HepG2 (cell line): ENCODE measurements around the gene MYO16. TPM values are rescaled to one million over a fixed set of nuclear protein-coding genes. Genes with fewer than 3 reads are reported as not detected.

ENCODE experiments used
- ATAC-seq: fragments of 200-7000 bp; cut with Tn5 transposase; 3 replicates; pipeline ENCODE4 v1.9.1; 2020; ENCODE audit warnings: mild to moderate bottlenecking, moderate library complexity
- BruUV-seq: library from RNA; stranded (reverse); fragments of 400-500 nt; replicated peaks from 2 replicates; lab custom pipeline; 2021; lab: Mats Ljungman, UMichigan
- CTCF ChIA-PET: fragments of 300-600 bp; formaldehyde crosslinking; extraction: SDS; loops from one replicate; lab custom pipeline; 2021; ENCODE audit warnings: low total read pairs, inconsistent platforms, low intra/inter-chr PET ratio; lab: Yijun Ruan, JAX
- POLR2A ChIA-PET: fragments of 350-600 bp; sonication (Branson Sonifier 250); formaldehyde crosslinking; loops from one replicate; lab custom pipeline; 2020; ENCODE audit warnings: antibody characterized with exemption, inconsistent platforms; lab: Yijun Ruan, JAX
- DNase-seq: peaks from one replicate; pipeline ENCODE4 v3.0.0-alpha.2; 2015; ENCODE audit warnings: low spot score
- FAIRE-seq: peaks from 3 replicates; lab custom pipeline; 2011; peaks lifted over from hg19 to GRCh38; lab: Jason Lieb, UNC
- H2AFZ ChIP-seq: one replicate; pipeline ENCODE4 v1.6.1; 2011; ENCODE audit warnings: low read length, inconsistent platforms
- H3K27ac ChIP-seq: fragments of 300-600 bp; 3 replicates; pipeline ENCODE4 v1.8.0; 2011; ENCODE audit warnings: mixed run types, mild to moderate bottlenecking, mixed read lengths, low read length, inconsistent platforms; ENCODE audit not compliant: insufficient read depth; ENCODE audit errors: extremely low read length
- H3K27me3 ChIP-seq, 2 experiments: fragments of 200-600 bp in 1 of 2; 2 replicates in 1 of 2; 3 replicates in 1 of 2; pipeline versions ENCODE4 v1.6.0 to v1.8.0; 2011; ENCODE audit warnings: low read length in 2 of 2, mild to moderate bottlenecking in 2 of 2, moderate library complexity in 2 of 2, inconsistent platforms in 1 of 2; ENCODE audit not compliant: insufficient read depth in 2 of 2, control insufficient read depth in 1 of 2
- H3K36me3 ChIP-seq, 2 experiments: fragments of 200-600 bp in 1 of 2; replicated peaks in 1 of 2; 2 replicates in 1 of 2; 3 replicates in 1 of 2; pipeline versions ENCODE4 v1.5.1 to v1.8.0; 2011; ENCODE audit warnings: low read length in 2 of 2, inconsistent platforms in 1 of 2; ENCODE audit not compliant: insufficient read depth in 2 of 2, control insufficient read depth in 1 of 2
- H3K4me1 ChIP-seq: 2 replicates; pipeline ENCODE4 v1.5.1; 2012; ENCODE audit warnings: low read length, inconsistent platforms; ENCODE audit not compliant: insufficient read depth
- H3K4me2 ChIP-seq: 2 replicates; pipeline ENCODE4 v1.6.0; 2011; ENCODE audit warnings: low read depth, low read length, inconsistent platforms
- H3K4me3 ChIP-seq, 3 experiments: fragments of 200-600 bp in 1 of 3; sonication (generic), shearing (Covaris generic) in 1 of 3; replicated peaks in 1 of 3; 2 replicates each; pipeline ENCODE4 v1.5.1; 2011 to 2016; ENCODE audit warnings: low read length in 3 of 3, inconsistent platforms in 2 of 3, low read depth in 2 of 3, mild to moderate bottlenecking in 2 of 3, control low read depth in 1 of 3, mixed read lengths in 1 of 3; ENCODE audit not compliant: insufficient read depth in 1 of 3
- H3K79me2 ChIP-seq: one replicate; pipeline ENCODE4 v1.6.1; 2011; ENCODE audit warnings: low read length, inconsistent platforms; ENCODE audit not compliant: insufficient read depth
- H3K9ac ChIP-seq: 2 replicates; pipeline ENCODE4 v1.6.0; 2011; ENCODE audit warnings: mild to moderate bottlenecking, low read depth, low read length, inconsistent platforms; ENCODE audit not compliant: insufficient read depth
- H3K9me3 ChIP-seq: 2 replicates; pipeline ENCODE4 v1.5.1; 2012; ENCODE audit warnings: mild to moderate bottlenecking, low read length
- H4K20me1 ChIP-seq: 2 replicates; pipeline ENCODE4 v1.6.0; 2011; ENCODE audit warnings: inconsistent platforms, mild to moderate bottlenecking, low read length, moderate library complexity; ENCODE audit not compliant: insufficient read depth
- GTF3A ChIP-seq: sonication (generic); formaldehyde crosslinking; conservative IDR thresholded peaks from 2 replicates; pipeline ENCODE4 v1.4.0; 2020; ENCODE audit warnings: mild to moderate bottlenecking, missing genetic modification reagents
- KLF15 ChIP-seq: sonication (generic); formaldehyde crosslinking; IDR thresholded peaks from 2 replicates; pipeline ENCODE4 v1.8.1; 2023; ENCODE audit warnings: borderline replicate concordance, mild to moderate bottlenecking, inconsistent platforms, missing genetic modification reagents, mixed read lengths
- MED8 ChIP-seq: sonication (generic); formaldehyde crosslinking; IDR thresholded peaks from 2 replicates; pipeline ENCODE4 v1.8.1; 2023; ENCODE audit warnings: mild to moderate bottlenecking, missing genetic modification reagents; ENCODE audit not compliant: insufficient replicate concordance
- SNAPC2 ChIP-seq: sonication (generic); formaldehyde crosslinking; IDR thresholded peaks from 2 replicates; pipeline ENCODE4 v1.8.1; 2022; ENCODE audit warnings: mild to moderate bottlenecking, missing genetic modification reagents
- ZBTB3 ChIP-seq: sonication (generic); formaldehyde crosslinking; IDR thresholded peaks from 2 replicates; pipeline ENCODE4 v1.4.0; 2020; ENCODE audit warnings: low read depth, mild to moderate bottlenecking, moderate library complexity, missing genetic modification reagents, borderline replicate concordance
- ZNF101 ChIP-seq: sonication (generic); formaldehyde crosslinking; IDR thresholded peaks from 2 replicates; pipeline ENCODE4 v1.4.0; 2020; ENCODE audit warnings: mild to moderate bottlenecking, low read depth, missing genetic modification reagents, borderline replicate concordance
- ZNF121 ChIP-seq: sonication (generic); formaldehyde crosslinking; IDR thresholded peaks from 2 replicates; pipeline ENCODE4 v1.5.0; 2020; ENCODE audit warnings: mild to moderate bottlenecking, missing genetic modification reagents
- ZNF761 ChIP-seq: sonication (generic); formaldehyde crosslinking; conservative IDR thresholded peaks from 2 replicates; pipeline ENCODE4 v1.4.0; 2020; ENCODE audit warnings: mild to moderate bottlenecking, missing genetic modification reagents
- ZNF780A ChIP-seq: sonication (generic); formaldehyde crosslinking; IDR thresholded peaks from 2 replicates; pipeline ENCODE4 v1.8.0; 2022; ENCODE audit warnings: mild to moderate bottlenecking, missing genetic modification reagents, moderate library complexity
- WGBS: methylation state at CpG from one replicate; pipeline ENCODE4 v1.1.6; 2017; ENCODE audit warnings: low lambda C conversion rate; 5-methylcytosine and 5-hydroxymethylcytosine counted together
- in situ Hi-C: cut with HindIII; loops from 2 replicates; pipeline ENCODE4 v1.10.0; 2017; ENCODE audit warnings: low pct_unique_long_range_greater_than_20kb; ENCODE audit not compliant: extremely low pct_ligation_motif_present
- intact Hi-C: fragments of 100-400 bp; cut with micrococcal nuclease; formaldehyde crosslinking; loops from one replicate; pipeline ENCODE4 v1.10.0; 2022; ENCODE audit not compliant: unreplicated experiment
- polyA plus RNA-seq, 8 experiments: library from polyadenylated mRNA; depleted of rRNA in 3 of 8; stranded (reverse) in 7 of 8; unstranded in 1 of 8; fragments of >200 nt; fragmentation: Illumina TruSeq in 4 of 8; extraction: Trizol in 4 of 8; gene quantifications; 2 replicates each; pipeline versions ENCODE4 v1.2.1 to v1.2.3, GENCODE V29; 2011 to 2016; ENCODE audit warnings: low read depth in 4 of 8, missing spikeins in 1 of 8, mixed read lengths in 1 of 8; ENCODE audit not compliant: insufficient read depth in 1 of 8
- total RNA-seq, 5 experiments: library from RNA; depleted of rRNA; stranded (reverse); fragments of >200 nt; fragmentation: Illumina TruSeq; extraction: Trizol; gene quantifications; 2 replicates each; pipeline ENCODE4 v1.2.3, GENCODE V29; 2016; ENCODE audit warnings: low read depth in 1 of 5
- TF ChIP-seq, protein P1 (sequence below): sonication (generic); formaldehyde crosslinking; IDR thresholded peaks from 2 replicates; pipeline ENCODE4 v1.4.0; 2020; ENCODE audit warnings: missing genetic modification reagents, borderline replicate concordance
- TF ChIP-seq, protein P2 (sequence below): sonication (generic); formaldehyde crosslinking; IDR thresholded peaks from 2 replicates; pipeline ENCODE4 v1.8.0; 2022; ENCODE audit warnings: missing genetic modification reagents, mild to moderate bottlenecking, inconsistent platforms, borderline replicate concordance
- TF ChIP-seq, protein P3 (sequence below): sonication (generic); formaldehyde crosslinking; IDR thresholded peaks from 2 replicates; pipeline ENCODE4 v1.4.0; 2020; ENCODE audit warnings: missing genetic modification reagents, borderline replicate concordance
- TF ChIP-seq, protein P4 (sequence below): sonication (generic); formaldehyde crosslinking; IDR thresholded peaks from 2 replicates; pipeline ENCODE4 v1.5.0; 2020; ENCODE audit warnings: mild to moderate bottlenecking, missing genetic modification reagents

MYO16 gene
- total and polyA plus RNA-seq, 2 of the 13 experiments (the other 11 are each of a cell fraction or from before 2014, with no cell fraction given): not detected

DNA sequence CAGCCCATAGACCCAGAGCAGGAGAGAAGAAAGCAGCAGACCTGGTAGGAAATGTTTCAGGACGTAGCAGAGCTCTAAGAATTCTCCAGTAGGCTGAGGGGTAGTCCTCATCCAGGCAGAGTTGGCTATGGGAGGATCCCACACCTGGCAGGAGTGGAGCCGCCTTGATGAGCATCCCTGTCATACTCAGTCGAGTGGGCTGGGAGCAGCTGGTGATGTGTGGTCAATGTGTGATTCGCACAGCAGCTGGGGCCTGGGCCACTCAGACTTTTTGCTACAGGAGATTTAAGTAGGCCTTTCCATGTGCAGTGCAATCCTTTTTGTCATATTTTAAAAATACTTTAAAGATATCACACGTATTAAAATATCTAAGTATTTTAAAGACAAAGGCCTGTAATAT is 56.6 kb downstream of the MYO16 start:
- Histone ChIP-seq H4K20me1 (no peaks in the 10 kb centered on the region), H3K27ac (no peak overlapping the region), H3K36me3 (no peaks in the 10 kb centered on the region), H3K79me2 (no peaks in the 10 kb centered on the region), H3K4me3 (no peak overlapping the region), H2AFZ (no peak overlapping the region), H3K4me1 (no peaks in the 10 kb centered on the region), H3K9ac (no peak overlapping the region), H3K9me3 (peaks cover 9% of the 10 kb centered on the region), H3K4me2 (no peak overlapping the region), H3K27me3 (no peaks in the 10 kb centered on the region)
- intact Hi-C loops: no loop called here
- no peak for ATAC-seq
- no peak for DNase-seq
- no peak for TF ChIP-seq ZNF780A (CRISPR knock-in tag)
- no peak for TF ChIP-seq SNAPC2 (CRISPR knock-in tag)
- TF ChIP-seq, protein P1, sequence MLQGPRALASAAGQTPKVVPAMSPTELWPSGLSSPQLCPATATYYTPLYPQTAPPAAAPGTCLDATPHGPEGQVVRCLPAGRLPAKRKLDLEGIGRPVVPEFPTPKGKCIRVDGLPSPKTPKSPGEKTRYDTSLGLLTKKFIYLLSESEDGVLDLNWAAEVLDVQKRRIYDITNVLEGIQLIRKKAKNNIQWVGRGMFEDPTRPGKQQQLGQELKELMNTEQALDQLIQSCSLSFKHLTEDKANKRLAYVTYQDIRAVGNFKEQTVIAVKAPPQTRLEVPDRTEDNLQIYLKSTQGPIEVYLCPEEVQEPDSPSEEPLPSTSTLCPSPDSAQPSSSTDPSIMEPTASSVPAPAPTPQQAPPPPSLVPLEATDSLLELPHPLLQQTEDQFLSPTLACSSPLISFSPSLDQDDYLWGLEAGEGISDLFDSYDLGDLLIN (CRISPR knock-in tag): no peak
- no peak for TF ChIP-seq ZNF761 (CRISPR knock-in tag)
- TF ChIP-seq, protein P2, sequence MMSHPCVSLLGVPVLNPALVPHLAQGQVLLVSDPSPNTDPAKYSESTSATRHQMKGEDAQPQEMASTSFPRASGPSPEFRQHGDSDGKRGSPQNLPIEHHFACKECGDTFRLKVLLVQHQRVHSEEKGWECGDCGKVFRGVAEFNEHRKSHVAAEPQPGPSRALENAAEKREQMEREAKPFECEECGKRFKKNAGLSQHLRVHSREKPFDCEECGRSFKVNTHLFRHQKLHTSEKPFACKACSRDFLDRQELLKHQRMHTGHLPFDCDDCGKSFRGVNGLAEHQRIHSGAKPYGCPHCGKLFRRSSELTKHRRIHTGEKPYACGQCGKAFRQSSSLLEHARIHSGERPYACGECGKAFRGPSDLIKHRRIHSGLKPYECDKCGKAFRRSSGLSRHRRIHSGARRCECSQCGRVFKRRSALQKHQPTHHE (CRISPR knock-in tag): no peak
- TF ChIP-seq, protein P3, sequence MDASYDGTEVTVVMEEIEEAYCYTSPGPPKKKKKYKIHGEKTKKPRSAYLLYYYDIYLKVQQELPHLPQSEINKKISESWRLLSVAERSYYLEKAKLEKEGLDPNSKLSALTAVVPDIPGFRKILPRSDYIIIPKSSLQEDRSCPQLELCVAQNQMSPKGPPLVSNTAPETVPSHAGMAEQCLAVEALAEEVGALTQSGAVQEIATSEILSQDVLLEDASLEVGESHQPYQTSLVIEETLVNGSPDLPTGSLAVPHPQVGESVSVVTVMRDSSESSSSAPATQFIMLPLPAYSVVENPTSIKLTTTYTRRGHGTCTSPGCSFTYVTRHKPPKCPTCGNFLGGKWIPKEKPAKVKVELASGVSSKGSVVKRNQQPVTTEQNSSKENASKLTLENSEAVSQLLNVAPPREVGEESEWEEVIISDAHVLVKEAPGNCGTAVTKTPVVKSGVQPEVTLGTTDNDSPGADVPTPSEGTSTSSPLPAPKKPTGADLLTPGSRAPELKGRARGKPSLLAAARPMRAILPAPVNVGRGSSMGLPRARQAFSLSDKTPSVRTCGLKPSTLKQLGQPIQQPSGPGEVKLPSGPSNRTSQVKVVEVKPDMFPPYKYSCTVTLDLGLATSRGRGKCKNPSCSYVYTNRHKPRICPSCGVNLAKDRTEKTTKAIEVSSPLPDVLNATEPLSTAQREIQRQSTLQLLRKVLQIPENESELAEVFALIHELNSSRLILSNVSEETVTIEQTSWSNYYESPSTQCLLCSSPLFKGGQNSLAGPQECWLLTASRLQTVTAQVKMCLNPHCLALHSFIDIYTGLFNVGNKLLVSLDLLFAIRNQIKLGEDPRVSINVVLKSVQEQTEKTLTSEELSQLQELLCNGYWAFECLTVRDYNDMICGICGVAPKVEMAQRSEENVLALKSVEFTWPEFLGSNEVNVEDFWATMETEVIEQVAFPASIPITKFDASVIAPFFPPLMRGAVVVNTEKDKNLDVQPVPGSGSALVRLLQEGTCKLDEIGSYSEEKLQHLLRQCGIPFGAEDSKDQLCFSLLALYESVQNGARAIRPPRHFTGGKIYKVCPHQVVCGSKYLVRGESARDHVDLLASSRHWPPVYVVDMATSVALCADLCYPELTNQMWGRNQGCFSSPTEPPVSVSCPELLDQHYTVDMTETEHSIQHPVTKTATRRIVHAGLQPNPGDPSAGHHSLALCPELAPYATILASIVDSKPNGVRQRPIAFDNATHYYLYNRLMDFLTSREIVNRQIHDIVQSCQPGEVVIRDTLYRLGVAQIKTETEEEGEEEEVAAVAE (CRISPR knock-in tag): no peak
- no peak for TF ChIP-seq KLF15 (CRISPR knock-in tag)
- TF ChIP-seq, protein P4, sequence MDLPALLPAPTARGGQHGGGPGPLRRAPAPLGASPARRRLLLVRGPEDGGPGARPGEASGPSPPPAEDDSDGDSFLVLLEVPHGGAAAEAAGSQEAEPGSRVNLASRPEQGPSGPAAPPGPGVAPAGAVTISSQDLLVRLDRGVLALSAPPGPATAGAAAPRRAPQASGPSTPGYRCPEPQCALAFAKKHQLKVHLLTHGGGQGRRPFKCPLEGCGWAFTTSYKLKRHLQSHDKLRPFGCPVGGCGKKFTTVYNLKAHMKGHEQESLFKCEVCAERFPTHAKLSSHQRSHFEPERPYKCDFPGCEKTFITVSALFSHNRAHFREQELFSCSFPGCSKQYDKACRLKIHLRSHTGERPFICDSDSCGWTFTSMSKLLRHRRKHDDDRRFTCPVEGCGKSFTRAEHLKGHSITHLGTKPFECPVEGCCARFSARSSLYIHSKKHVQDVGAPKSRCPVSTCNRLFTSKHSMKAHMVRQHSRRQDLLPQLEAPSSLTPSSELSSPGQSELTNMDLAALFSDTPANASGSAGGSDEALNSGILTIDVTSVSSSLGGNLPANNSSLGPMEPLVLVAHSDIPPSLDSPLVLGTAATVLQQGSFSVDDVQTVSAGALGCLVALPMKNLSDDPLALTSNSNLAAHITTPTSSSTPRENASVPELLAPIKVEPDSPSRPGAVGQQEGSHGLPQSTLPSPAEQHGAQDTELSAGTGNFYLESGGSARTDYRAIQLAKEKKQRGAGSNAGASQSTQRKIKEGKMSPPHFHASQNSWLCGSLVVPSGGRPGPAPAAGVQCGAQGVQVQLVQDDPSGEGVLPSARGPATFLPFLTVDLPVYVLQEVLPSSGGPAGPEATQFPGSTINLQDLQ (CRISPR knock-in tag): no peak
- no peak for TF ChIP-seq MED8 (CRISPR knock-in tag)
- no peak for TF ChIP-seq ZNF101
- no peak for TF ChIP-seq ZNF121 (CRISPR knock-in tag)
- TF ChIP-seq ZBTB3: no peak
- TF ChIP-seq GTF3A (CRISPR knock-in tag): no peak
- in situ Hi-C loops: no loop called here
- ChIA-PET POLR2A (no interaction called here), CTCF (no interaction called here)
- no peak for FAIRE-seq
- 14% methylated on average over 5 of the region's 5 CpGs for WGBS
- no TSS peak for BruUV-seq
